Upper lobe of right lung (tissue), 1 donor: ENCODE results near the gene MRPL40. TPM values are rescaled to one million over a fixed set of nuclear protein-coding genes. Genes with fewer than 3 reads are reported as not detected.

Experiments used
- ATAC-seq: fragments of 200-7000 bp; cut with Tn5 transposase; one replicate; pipeline ENCODE4 v1.9.1; 2020; ENCODE audit warnings: mild to moderate bottlenecking, moderate library complexity
- DNase-seq: peaks from one replicate; pipeline ENCODE4 v3.0.0-alpha.2; 2020
- H3K27ac ChIP-seq: fragments of 200-600 bp; one replicate; pipeline ENCODE4 v1.8.0; 2022
- H3K27me3 ChIP-seq: fragments of 200-600 bp; one replicate; pipeline ENCODE4 v1.8.0; 2022; ENCODE audit warnings: mild to moderate bottlenecking
- H3K36me3 ChIP-seq: fragments of 200-600 bp; one replicate; pipeline ENCODE4 v1.8.0; 2022
- H3K4me1 ChIP-seq: fragments of 200-600 bp; one replicate; pipeline ENCODE4 v1.8.0; 2022
- H3K4me3 ChIP-seq: fragments of 200-600 bp; one replicate; pipeline ENCODE4 v1.8.0; 2022; ENCODE audit warnings: mild to moderate bottlenecking
- H3K9me3 ChIP-seq: fragments of 200-600 bp; one replicate; pipeline ENCODE4 v1.8.0; 2022
- intact Hi-C: fragments of 100-400 bp; cut with DNase I; formaldehyde crosslinking; loops from one replicate; pipeline ENCODE4 v1.11.0; 2022
- total RNA-seq: library from RNA; stranded (reverse); fragmentation: NEBNext Ultra II Directional; extraction: Animal tissue kit (Norgen Biotek cat#: 25700); gene quantifications from one replicate; pipeline ENCODE4 v1.2.1, GENCODE V29; 2021
- TF ChIP-seq, protein P1 (sequence below): fragments of 200-600 bp; IDR thresholded peaks from one replicate; pipeline ENCODE4 v1.8.0; 2022; ENCODE audit warnings: antibody characterized with exemption
- donor health status: DM: no; HTN: yes; CAD: no; lungs with severe emphysema.

The MRPL40 gene
- total RNA-seq, 1 donor from 2014 or later = 20.5 TPM

DNA sequence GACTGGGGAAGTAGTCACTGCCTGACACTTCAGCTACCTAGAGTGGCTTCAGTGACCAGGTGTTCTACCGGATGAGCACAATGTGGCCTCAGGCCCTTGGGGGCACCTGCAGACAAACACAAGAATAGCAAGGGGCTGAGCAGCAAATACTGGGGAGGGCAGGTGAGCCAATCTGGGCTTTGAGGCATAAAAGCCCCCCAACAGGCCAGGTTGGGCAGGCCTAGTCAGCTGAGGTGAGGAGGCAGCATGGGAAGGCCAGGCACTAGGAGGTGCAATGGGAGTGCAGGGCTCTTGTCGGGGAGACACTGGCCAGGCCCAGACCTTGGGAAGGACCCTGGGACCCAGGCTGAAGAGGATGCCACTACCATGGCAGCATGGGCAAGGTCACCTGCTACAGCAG is 37.7 kb downstream of the MRPL40 start:
- H3K4me1 ChIP-seq = no peaks in the 10 kb centered on the region
- peaks cover 97% of the 10 kb centered on the region for H3K36me3 ChIP-seq
- intact Hi-C loops = no loop called here
- H3K27me3 ChIP-seq = no peaks in the 10 kb centered on the region
- ATAC-seq (no peak), DNase-seq (no peak)
- H3K27ac ChIP-seq = no peak overlapping the region
- TF ChIP-seq, protein P1, sequence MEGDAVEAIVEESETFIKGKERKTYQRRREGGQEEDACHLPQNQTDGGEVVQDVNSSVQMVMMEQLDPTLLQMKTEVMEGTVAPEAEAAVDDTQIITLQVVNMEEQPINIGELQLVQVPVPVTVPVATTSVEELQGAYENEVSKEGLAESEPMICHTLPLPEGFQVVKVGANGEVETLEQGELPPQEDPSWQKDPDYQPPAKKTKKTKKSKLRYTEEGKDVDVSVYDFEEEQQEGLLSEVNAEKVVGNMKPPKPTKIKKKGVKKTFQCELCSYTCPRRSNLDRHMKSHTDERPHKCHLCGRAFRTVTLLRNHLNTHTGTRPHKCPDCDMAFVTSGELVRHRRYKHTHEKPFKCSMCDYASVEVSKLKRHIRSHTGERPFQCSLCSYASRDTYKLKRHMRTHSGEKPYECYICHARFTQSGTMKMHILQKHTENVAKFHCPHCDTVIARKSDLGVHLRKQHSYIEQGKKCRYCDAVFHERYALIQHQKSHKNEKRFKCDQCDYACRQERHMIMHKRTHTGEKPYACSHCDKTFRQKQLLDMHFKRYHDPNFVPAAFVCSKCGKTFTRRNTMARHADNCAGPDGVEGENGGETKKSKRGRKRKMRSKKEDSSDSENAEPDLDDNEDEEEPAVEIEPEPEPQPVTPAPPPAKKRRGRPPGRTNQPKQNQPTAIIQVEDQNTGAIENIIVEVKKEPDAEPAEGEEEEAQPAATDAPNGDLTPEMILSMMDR = no peak
- no peaks in the 10 kb centered on the region for H3K9me3 ChIP-seq
- H3K4me3 ChIP-seq = no peak overlapping the region

DNA sequence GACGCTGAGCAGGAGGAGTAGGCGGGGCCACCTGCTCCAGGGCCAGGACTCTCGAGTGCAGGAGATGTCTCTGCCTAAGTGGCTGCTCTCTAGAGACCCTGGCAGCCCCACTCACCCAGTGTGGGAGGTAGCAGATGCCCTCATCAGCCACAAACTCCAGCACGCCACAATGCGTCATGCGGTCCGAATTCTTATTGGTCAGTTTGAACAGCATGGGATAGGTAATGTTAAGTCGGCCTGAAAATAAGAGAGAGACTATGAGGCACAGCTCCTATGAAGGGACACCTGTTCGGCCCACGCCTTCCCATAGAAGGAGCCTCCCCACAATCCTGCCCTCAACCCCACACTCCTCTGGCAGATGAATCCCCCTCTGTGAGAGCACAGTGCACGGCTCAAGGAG is 39.2 kb downstream of the MRPL40 start:
- TF ChIP-seq, protein P1 = no peak
- no peak for ATAC-seq
- intact Hi-C loops = no loop called here

GRCh38 chr22:19472233-19472632 is 39.9 kb downstream of the MRPL40 start:
- Histone ChIP-seq H3K27me3 (no peaks in the 10 kb centered on the region), H3K27ac (no peak overlapping the region), H3K9me3 (no peaks in the 10 kb centered on the region), H3K4me1 (peaks cover 4% of the 10 kb centered on the region), H3K4me3 (no peak overlapping the region), H3K36me3 (peaks cover 75% of the 10 kb centered on the region)
- ATAC-seq (no peak), DNase-seq (no peak)
- TF ChIP-seq, protein P1 = no peak
- intact Hi-C loops = no loop called here

More for the DNA sequence above, 39.2 kb downstream of the MRPL40 start:
- no peak for DNase-seq
- H3K4me1 ChIP-seq = no peaks in the 10 kb centered on the region
- H3K9me3 ChIP-seq = no peaks in the 10 kb centered on the region
- H3K36me3 ChIP-seq = peaks cover 82% of the 10 kb centered on the region
- H3K27me3 ChIP-seq = no peaks in the 10 kb centered on the region
- H3K27ac ChIP-seq = no peak overlapping the region
- no peak overlapping the region for H3K4me3 ChIP-seq

DNA sequence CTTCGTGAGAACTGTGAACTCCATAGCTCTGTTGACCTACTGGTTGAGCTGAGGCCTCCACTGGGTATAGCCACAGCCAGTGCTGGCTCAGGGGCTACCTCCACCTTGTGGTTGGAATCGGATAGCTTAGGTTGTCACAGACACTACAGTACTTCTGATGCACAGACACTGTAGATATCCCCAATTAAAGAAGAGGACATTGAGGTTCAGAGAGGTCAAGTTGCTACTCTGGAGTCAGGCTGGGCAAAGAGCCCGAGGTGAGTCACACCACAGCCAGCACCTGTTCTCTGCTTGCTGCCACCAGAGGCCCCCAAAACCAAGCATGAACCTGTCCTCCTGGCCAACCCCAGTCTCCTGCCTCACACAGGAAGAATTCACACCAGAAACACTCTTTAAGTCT is 41.2 kb downstream of the MRPL40 start:
- TF ChIP-seq, protein P1 = no peak
- intact Hi-C loops = no loop called here
- peaks cover 15% of the 10 kb centered on the region for H3K4me1 ChIP-seq
- ATAC-seq (no peak), DNase-seq (no peak)
- peaks cover 62% of the 10 kb centered on the region for H3K36me3 ChIP-seq
- no peak overlapping the region for H3K4me3 ChIP-seq
- no peak overlapping the region for H3K27ac ChIP-seq
- H3K9me3 ChIP-seq = no peaks in the 10 kb centered on the region
- no peaks in the 10 kb centered on the region for H3K27me3 ChIP-seq

- Histone ChIP-seq H3K9me3 (no peaks in the 10 kb centered on the region), H3K27me3 (no peaks in the 10 kb centered on the region), H3K36me3 (peaks cover 37% of the 10 kb centered on the region), H3K4me3 (no peak overlapping the region), H3K27ac (no peak overlapping the region), H3K4me1 (peaks cover 19% of the 10 kb centered on the region)
- ATAC-seq (no peak), DNase-seq (no peak)
- TF ChIP-seq, protein P1 = no peak
- intact Hi-C loops = no loop called here
Observed at GRCh38 chr22:19476023-19476422, 43.7 kb downstream of the MRPL40 start.
